Measurements from ENCODE around the gene MYDGF. TPM values are rescaled to one million over a fixed set of nuclear protein-coding genes. Genes with fewer than 3 reads are reported as not detected.
"Not testable (repeated sequence)": the region's sequence is repeated elsewhere in the genome, so short reads cannot be mapped to it uniquely, and the experiment has no call there.

MYDGF gene
- total RNA-seq: 10 to 100 TPM; 47.7 to 72.8 TPM
- 10 to 100 TPM; 68.3 to 80.0 TPM for polyA plus RNA-seq (ENCODE audit: insufficient read length in 2 of 2)
- long read RNA-seq, donor 1, transcript MYDGF-201 (6 exons, 1,018 nt): major isoform, 66 of 98 reads
- long read RNA-seq, donor 1, partial matches to known transcripts: 32 of 98 reads
- long read RNA-seq, donor 1, other reads (novel, unspliced or antisense): 0 of 98 reads
- long read RNA-seq, donor 2, transcript MYDGF-201 (6 exons, 1,018 nt): major isoform, 25 of 25 reads
- long read RNA-seq, donor 2, partial matches to known transcripts: 0 of 25 reads
- long read RNA-seq, donor 2, other reads (novel, unspliced or antisense): 0 of 25 reads
- long read RNA-seq, donor 3, transcript MYDGF-201 (6 exons, 1,018 nt): major isoform, 41 of 50 reads
- long read RNA-seq, donor 3, partial matches to known transcripts: 9 of 50 reads
- long read RNA-seq, donor 3, other reads (novel, unspliced or antisense): 0 of 50 reads
- long read RNA-seq, donor 4, transcript MYDGF-201 (6 exons, 1,018 nt): major isoform, 80 of 126 reads
- long read RNA-seq, donor 4, partial matches to known transcripts: 45 of 126 reads
- long read RNA-seq, donor 4, other reads (novel, unspliced or antisense): 0 of 126 reads

- H3K36me3 ChIP-seq (ENCODE audit: control insufficient read depth, insufficient read depth, low read length): peaks cover 40% of the 10 kb centered on the region
- peak; percentile 49 to 96 (median 82) for DNase-seq (ENCODE audit: low read depth in 4 of 6, low spot score in 6 of 6)
- WGBS (ENCODE audit: insufficient coverage): under 1% methylated on average over 68 of the region's 75 CpGs
- peak within 1 kb of the TSS; percentile 78 for H3K4me3 ChIP-seq (ENCODE audit: low read depth, low read length)
- peaks cover 18% of the 10 kb centered on the region for H3K4me1 ChIP-seq (ENCODE audit: control insufficient read depth, insufficient read depth, low read length)
- no peaks in the 10 kb centered on the region for H3K9me3 ChIP-seq (ENCODE audit: control insufficient read depth, insufficient read depth, low read length)
- H3K27ac ChIP-seq (ENCODE audit: low read depth, low read length): no peak within 1 kb of the TSS
- no peaks in the 10 kb centered on the region for H3K27me3 ChIP-seq (ENCODE audit: control insufficient read depth, insufficient read depth, low read length)
Observed at GRCh38 chr19:4669723-4670480, at the start of gene MYDGF. Gene MYDGF (minus strand): TSS chr19:4670342. CDS start chr19:4670334, 8 bp downstream.

- H3K27ac ChIP-seq (ENCODE audit: low read depth, low read length): no peak overlapping the region
- WGBS (ENCODE audit: insufficient coverage): 92% methylated on average over 10 of the region's 11 CpGs
- peaks cover 26% of the 10 kb centered on the region for H3K4me1 ChIP-seq (ENCODE audit: control insufficient read depth, insufficient read depth, low read length)
- DNase-seq (ENCODE audit: low read depth in 4 of 6, low spot score in 6 of 6): no peak
- H3K4me3 ChIP-seq (ENCODE audit: low read depth, low read length): no peak overlapping the region
- peaks cover 68% of the 10 kb centered on the region for H3K36me3 ChIP-seq (ENCODE audit: control insufficient read depth, insufficient read depth, low read length)
- H3K27me3 ChIP-seq (ENCODE audit: control insufficient read depth, insufficient read depth, low read length): no peaks in the 10 kb centered on the region
- H3K9me3 ChIP-seq (ENCODE audit: control insufficient read depth, insufficient read depth, low read length): no peaks in the 10 kb centered on the region
Observed at GRCh38 chr19:4719499-4719866, 49.3 kb upstream of the MYDGF start.

GRCh38 chr19:4717966-4718701 lies 48.0 kb upstream of the MYDGF start:
- DNase-seq (ENCODE audit: low read depth in 4 of 6, low spot score in 6 of 6): no peak
- H3K27me3 ChIP-seq (ENCODE audit: control insufficient read depth, insufficient read depth, low read length): no peaks in the 10 kb centered on the region
- H3K36me3 ChIP-seq (ENCODE audit: control insufficient read depth, insufficient read depth, low read length): peaks cover 80% of the 10 kb centered on the region
- H3K4me3 ChIP-seq (ENCODE audit: low read depth, low read length): no peak overlapping the region
- H3K4me1 ChIP-seq (ENCODE audit: control insufficient read depth, insufficient read depth, low read length): peaks cover 24% of the 10 kb centered on the region
- H3K9me3 ChIP-seq (ENCODE audit: control insufficient read depth, insufficient read depth, low read length): no peaks in the 10 kb centered on the region
- H3K27ac ChIP-seq (ENCODE audit: low read depth, low read length): no peak overlapping the region
- WGBS (ENCODE audit: insufficient coverage): 96% methylated on average over 11 of the region's 15 CpGs

- no peaks in the 10 kb centered on the region for H3K27me3 ChIP-seq (ENCODE audit: control insufficient read depth, insufficient read depth, low read length)
- no peak overlapping the region for H3K27ac ChIP-seq (ENCODE audit: low read depth, low read length)
- H3K36me3 ChIP-seq (ENCODE audit: control insufficient read depth, insufficient read depth, low read length): peaks cover 86% of the 10 kb centered on the region
- H3K4me1 ChIP-seq (ENCODE audit: control insufficient read depth, insufficient read depth, low read length): peaks cover 16% of the 10 kb centered on the region
- H3K9me3 ChIP-seq (ENCODE audit: control insufficient read depth, insufficient read depth, low read length): no peaks in the 10 kb centered on the region
- 76% methylated on average over 23 of the region's 23 CpGs for WGBS (ENCODE audit: insufficient coverage)
- no peak overlapping the region for H3K4me3 ChIP-seq (ENCODE audit: low read depth, low read length)
- peak in 1 of 6 donors; percentile 33 for DNase-seq (ENCODE audit: low read depth in 4 of 6, low spot score in 6 of 6)
Observed at GRCh38 chr19:4717191-4717965, 47.2 kb upstream of the MYDGF start.

- 92% methylated on average over 22 of the region's 28 CpGs for WGBS (ENCODE audit: insufficient coverage)
- Histone ChIP-seq H3K4me3 (ENCODE audit: low read depth, low read length) (no peak overlapping the region), H3K4me1 (ENCODE audit: control insufficient read depth, insufficient read depth, low read length) (no peaks in the 10 kb centered on the region), H3K9me3 (ENCODE audit: control insufficient read depth, insufficient read depth, low read length) (no peaks in the 10 kb centered on the region), H3K27ac (ENCODE audit: low read depth, low read length) (no peak overlapping the region), H3K27me3 (ENCODE audit: control insufficient read depth, insufficient read depth, low read length) (no peaks in the 10 kb centered on the region), H3K36me3 (ENCODE audit: control insufficient read depth, insufficient read depth, low read length) (peaks cover 97% of the 10 kb centered on the region)
- DNase-seq (ENCODE audit: low read depth in 4 of 6, low spot score in 6 of 6): no peak
Observed at GRCh38 chr19:4715529-4716221, 45.5 kb upstream of the MYDGF start.

- peaks cover 97% of the 10 kb centered on the region for H3K36me3 ChIP-seq (ENCODE audit: control insufficient read depth, insufficient read depth, low read length)
- H3K4me3 ChIP-seq (ENCODE audit: low read depth, low read length); H3K27ac ChIP-seq (ENCODE audit: low read depth, low read length); DNase-seq (ENCODE audit: low read depth in 4 of 6, low spot score in 6 of 6); H3K9me3 ChIP-seq (ENCODE audit: control insufficient read depth, insufficient read depth, low read length); H3K27me3 ChIP-seq (ENCODE audit: control insufficient read depth, insufficient read depth, low read length); H3K4me1 ChIP-seq (ENCODE audit: control insufficient read depth, insufficient read depth, low read length): not testable (repeated sequence)
- WGBS (ENCODE audit: insufficient coverage): 100% methylated on average over 6 of the region's 6 CpGs
Observed at GRCh38 chr19:4715178-4715528, 45.0 kb upstream of the MYDGF start.

- 95% methylated on average over 27 of the region's 27 CpGs for WGBS (ENCODE audit: insufficient coverage)
- Histone ChIP-seq H3K4me1 (ENCODE audit: control insufficient read depth, insufficient read depth, low read length) (no peaks in the 10 kb centered on the region), H3K27me3 (ENCODE audit: control insufficient read depth, insufficient read depth, low read length) (no peaks in the 10 kb centered on the region), H3K27ac (ENCODE audit: low read depth, low read length) (no peak overlapping the region), H3K36me3 (ENCODE audit: control insufficient read depth, insufficient read depth, low read length) (peaks cover 97% of the 10 kb centered on the region), H3K9me3 (ENCODE audit: control insufficient read depth, insufficient read depth, low read length) (no peaks in the 10 kb centered on the region), H3K4me3 (ENCODE audit: low read depth, low read length) (no peak overlapping the region)
- DNase-seq (ENCODE audit: low read depth in 4 of 6, low spot score in 6 of 6): no peak
Observed at GRCh38 chr19:4714016-4714415, 43.9 kb upstream of the MYDGF start.

- DNase-seq (ENCODE audit: low read depth in 4 of 6, low spot score in 6 of 6): no peak
- no peaks in the 10 kb centered on the region for H3K4me1 ChIP-seq (ENCODE audit: control insufficient read depth, insufficient read depth, low read length)
- H3K27ac ChIP-seq (ENCODE audit: low read depth, low read length): no peak overlapping the region
- H3K9me3 ChIP-seq (ENCODE audit: control insufficient read depth, insufficient read depth, low read length): no peaks in the 10 kb centered on the region
- H3K27me3 ChIP-seq (ENCODE audit: control insufficient read depth, insufficient read depth, low read length): no peaks in the 10 kb centered on the region
- H3K36me3 ChIP-seq (ENCODE audit: control insufficient read depth, insufficient read depth, low read length): peaks cover 94% of the 10 kb centered on the region
- 95% methylated on average over 32 of the region's 32 CpGs for WGBS (ENCODE audit: insufficient coverage)
- H3K4me3 ChIP-seq (ENCODE audit: low read depth, low read length): no peak overlapping the region
Observed at GRCh38 chr19:4713384-4713951, 43.3 kb upstream of the MYDGF start.

Data from spinal cord (tissue), 10 donors.